ENCODE results near the gene TSHZ1. TPM values are rescaled to one million over a fixed set of nuclear protein-coding genes. Genes with fewer than 3 reads are reported as not detected.

TSHZ1 gene
- total RNA-seq, 4 donors from 2014 or later = 16.3 to 34.8 (median 29.8) TPM

DNA sequence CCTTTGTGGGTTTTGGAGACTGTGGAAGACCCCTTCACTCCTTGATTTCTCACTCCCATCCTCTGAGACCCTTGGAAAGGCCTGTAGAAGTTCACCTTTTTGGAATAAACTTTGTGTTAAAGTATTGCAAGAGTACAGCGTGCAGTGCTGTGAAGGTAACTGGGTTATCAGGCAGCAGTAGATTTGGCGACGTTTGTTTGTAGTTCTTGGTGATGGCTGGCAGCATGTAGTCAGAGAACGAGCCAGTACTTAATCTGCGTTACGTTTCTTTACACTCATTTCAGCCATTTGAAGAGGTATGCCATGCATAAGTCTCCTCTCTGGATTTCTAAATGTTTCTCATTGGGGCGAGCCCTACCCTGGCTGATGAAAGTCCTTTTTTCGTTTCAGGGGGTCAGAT lies 64.6 kb downstream of the TSHZ1 start:
- Histone ChIP-seq H3K36me3 (no peaks in the 10 kb centered on the region), H3K27me3 (no peaks in the 10 kb centered on the region), H3K9me3 (no peaks in the 10 kb centered on the region), H3K4me1 (peaks cover 0 to 4% (median 0%) of the 10 kb centered on the region in 4 donors), H3K4me3 (no peak overlapping the region), H3K27ac (no peak overlapping the region)
- no peak for DNase-seq
- WGBS, 2 donors (ENCODE audit: low coverage in 1 of 2) = 93 to 100% methylated on average over 1 to 8 of the region's 8 CpGs
- in situ Hi-C loops (cut with MboI; ENCODE audit: low pct_ligation_motif_present in 1 of 4, low pct_unique_long_range_greater_than_20kb in 1 of 4, low sequenced_read_pairs in 3 of 4) = no loop called here
- intact Hi-C loops (cut with DNase I; ENCODE audit: low total_unique reads) = no loop called here
- TF ChIP-seq EP300 (IDR thresholded peaks at IDR 0.05; ENCODE audit: low read depth) = no peak
- TF ChIP-seq POLR2A (IDR thresholded peaks at IDR 0.05) = no peak
- no peak for TF ChIP-seq POLR2AphosphoS5 (IDR thresholded peaks at IDR 0.05)
- TF ChIP-seq, protein P1, sequence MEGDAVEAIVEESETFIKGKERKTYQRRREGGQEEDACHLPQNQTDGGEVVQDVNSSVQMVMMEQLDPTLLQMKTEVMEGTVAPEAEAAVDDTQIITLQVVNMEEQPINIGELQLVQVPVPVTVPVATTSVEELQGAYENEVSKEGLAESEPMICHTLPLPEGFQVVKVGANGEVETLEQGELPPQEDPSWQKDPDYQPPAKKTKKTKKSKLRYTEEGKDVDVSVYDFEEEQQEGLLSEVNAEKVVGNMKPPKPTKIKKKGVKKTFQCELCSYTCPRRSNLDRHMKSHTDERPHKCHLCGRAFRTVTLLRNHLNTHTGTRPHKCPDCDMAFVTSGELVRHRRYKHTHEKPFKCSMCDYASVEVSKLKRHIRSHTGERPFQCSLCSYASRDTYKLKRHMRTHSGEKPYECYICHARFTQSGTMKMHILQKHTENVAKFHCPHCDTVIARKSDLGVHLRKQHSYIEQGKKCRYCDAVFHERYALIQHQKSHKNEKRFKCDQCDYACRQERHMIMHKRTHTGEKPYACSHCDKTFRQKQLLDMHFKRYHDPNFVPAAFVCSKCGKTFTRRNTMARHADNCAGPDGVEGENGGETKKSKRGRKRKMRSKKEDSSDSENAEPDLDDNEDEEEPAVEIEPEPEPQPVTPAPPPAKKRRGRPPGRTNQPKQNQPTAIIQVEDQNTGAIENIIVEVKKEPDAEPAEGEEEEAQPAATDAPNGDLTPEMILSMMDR (IDR thresholded peaks at IDR 0.05) = no peak

DNA sequence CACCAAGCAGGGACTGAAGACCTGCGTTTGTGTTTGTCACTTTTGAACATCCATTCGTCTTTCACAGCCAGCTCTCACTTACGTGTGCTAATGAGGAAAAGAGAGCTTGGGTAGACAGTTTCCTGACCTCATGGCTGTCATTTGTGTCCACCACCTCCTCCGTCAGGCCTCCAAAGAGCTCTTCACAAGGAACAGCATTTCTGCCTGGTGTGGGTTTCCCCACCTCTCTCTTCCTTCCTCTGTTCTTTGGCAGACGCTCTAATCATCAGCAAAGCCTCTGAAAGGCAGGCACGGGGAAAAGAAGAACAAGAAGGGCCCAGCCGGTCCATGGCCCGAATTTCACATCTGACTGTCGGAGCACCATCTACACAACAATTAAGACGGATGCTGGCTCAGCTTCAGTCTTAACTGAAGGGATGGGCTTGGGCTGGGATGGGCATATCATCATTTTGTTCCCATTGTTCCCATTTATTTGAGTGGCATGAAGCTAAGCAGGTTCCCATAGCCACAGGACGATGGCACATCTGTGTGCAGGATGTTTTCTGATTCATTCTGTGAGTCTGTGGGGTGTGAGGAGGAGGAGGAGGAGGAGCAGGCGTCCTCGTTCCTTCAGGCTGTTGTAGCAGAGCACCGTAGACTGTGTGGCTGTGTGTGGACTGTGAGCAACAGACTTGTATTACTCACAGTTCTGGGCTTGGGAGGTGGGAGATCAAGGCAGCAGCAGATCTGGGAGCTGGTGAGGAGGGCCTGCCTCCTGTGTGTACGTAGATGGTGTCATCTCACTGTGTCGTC lies 66.4 kb downstream of the TSHZ1 start:
- no peak overlapping the region for H3K27ac ChIP-seq
- no peaks in the 10 kb centered on the region for H3K36me3 ChIP-seq
- no peak for TF ChIP-seq POLR2AphosphoS5 (IDR thresholded peaks at IDR 0.05)
- TF ChIP-seq EP300 (IDR thresholded peaks at IDR 0.05; ENCODE audit: low read depth) = no peak
- TF ChIP-seq, protein P1 (IDR thresholded peaks at IDR 0.05) = no peak
- no peak for TF ChIP-seq POLR2A (IDR thresholded peaks at IDR 0.05)
- intact Hi-C loops (cut with DNase I; ENCODE audit: low total_unique reads) (no loop called here), in situ Hi-C loops (cut with MboI; ENCODE audit: low pct_ligation_motif_present in 1 of 4, low pct_unique_long_range_greater_than_20kb in 1 of 4, low sequenced_read_pairs in 3 of 4) (no loop called here)
- H3K4me1 ChIP-seq = peaks cover 0 to 13% (median 3%) of the 10 kb centered on the region in 4 donors
- no peak for DNase-seq
- H3K9me3 ChIP-seq = no peaks in the 10 kb centered on the region
- WGBS, 2 donors (ENCODE audit: low coverage in 1 of 2) = 85 to 88% methylated on average over 7 to 16 of the region's 16 CpGs
- H3K4me3 ChIP-seq = no peak overlapping the region
- H3K27me3 ChIP-seq = no peaks in the 10 kb centered on the region

DNA sequence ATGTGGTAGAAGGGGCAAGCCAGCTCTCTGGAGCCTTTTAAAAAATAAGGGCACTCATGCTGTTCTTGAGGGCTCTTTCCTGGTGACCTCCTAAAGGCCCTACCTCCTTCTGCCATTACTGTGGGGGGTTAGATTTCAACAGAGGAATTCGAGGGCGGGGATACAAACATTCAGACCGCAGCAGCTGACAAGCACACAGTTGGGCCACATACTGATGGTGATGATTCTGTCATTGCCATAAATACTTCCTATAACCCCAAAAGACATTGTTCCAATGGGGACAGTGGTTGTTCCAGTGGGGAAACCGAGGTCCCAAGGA lies 67.0 kb downstream of the TSHZ1 start:
- TF ChIP-seq, protein P1 (IDR thresholded peaks at IDR 0.05) = no peak
- TF ChIP-seq POLR2AphosphoS5 (IDR thresholded peaks at IDR 0.05) (no peak), EP300 (IDR thresholded peaks at IDR 0.05; ENCODE audit: low read depth) (no peak), POLR2A (IDR thresholded peaks at IDR 0.05) (no peak)
- no peak for DNase-seq
- Histone ChIP-seq H3K4me1 (peaks cover 0 to 13% (median 3%) of the 10 kb centered on the region in 4 donors), H3K27ac (no peak overlapping the region), H3K36me3 (no peaks in the 10 kb centered on the region), H3K27me3 (no peaks in the 10 kb centered on the region), H3K9me3 (no peaks in the 10 kb centered on the region), H3K4me3 (no peak overlapping the region)
- 92 to 100% methylated on average over 2 to 4 of the region's 4 CpGs for WGBS, 2 donors (ENCODE audit: low coverage in 1 of 2)
- in situ Hi-C loops (cut with MboI; ENCODE audit: low pct_ligation_motif_present in 1 of 4, low pct_unique_long_range_greater_than_20kb in 1 of 4, low sequenced_read_pairs in 3 of 4) = no loop called here
- intact Hi-C loops (cut with DNase I; ENCODE audit: low total_unique reads) = no loop called here

DNA sequence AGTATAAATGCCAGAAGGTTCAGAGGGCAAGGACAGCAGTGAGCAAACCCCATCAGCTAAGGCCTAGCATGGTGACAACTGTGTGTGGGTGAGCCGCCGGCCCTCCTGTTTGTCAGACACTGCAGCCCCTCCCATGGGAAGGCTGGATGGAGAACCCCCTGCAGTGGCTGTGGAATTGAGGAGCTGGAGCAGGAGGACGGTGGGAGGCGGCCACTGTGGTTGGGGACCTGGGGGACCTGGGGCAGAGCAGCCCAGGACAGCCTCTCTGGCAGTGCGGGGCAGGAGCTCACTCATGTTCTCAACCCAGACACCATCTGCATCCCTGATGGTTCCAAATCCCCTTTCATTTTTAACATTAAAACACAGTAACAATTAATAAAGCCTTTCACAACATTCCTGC lies 68.8 kb downstream of the TSHZ1 start:
- no peak for DNase-seq
- H3K27ac ChIP-seq = no peak overlapping the region
- H3K4me1 ChIP-seq = peaks cover 0 to 13% (median 3%) of the 10 kb centered on the region in 4 donors
- TF ChIP-seq EP300 (IDR thresholded peaks at IDR 0.05; ENCODE audit: low read depth) = no peak
- TF ChIP-seq, protein P1 (IDR thresholded peaks at IDR 0.05) = no peak
- no peak for TF ChIP-seq POLR2AphosphoS5 (IDR thresholded peaks at IDR 0.05)
- TF ChIP-seq POLR2A (IDR thresholded peaks at IDR 0.05) = no peak
- no peaks in the 10 kb centered on the region for H3K36me3 ChIP-seq
- in situ Hi-C loops (cut with MboI; ENCODE audit: low pct_ligation_motif_present in 1 of 4, low pct_unique_long_range_greater_than_20kb in 1 of 4, low sequenced_read_pairs in 3 of 4) (no loop called here), intact Hi-C loops (cut with DNase I; ENCODE audit: low total_unique reads) (no loop called here)
- H3K27me3 ChIP-seq = no peaks in the 10 kb centered on the region
- WGBS, 2 donors (ENCODE audit: low coverage in 1 of 2) = 87 to 100% methylated on average over 2 to 5 of the region's 5 CpGs
- H3K4me3 ChIP-seq = no peak overlapping the region
- no peaks in the 10 kb centered on the region for H3K9me3 ChIP-seq
